Stimulated activated memory B cell treated with anti-CD40 and anti-IgM and Interleukin-4, amounts not matched to agents 10 μg/mL and 1 μg/mL and 100 μg/mL, for 72 hours (primary cell): ENCODE data around the gene THRB.

ENCODE experiments used
- ATAC-seq: fragments of 150-1000 bp; cut with Tn5 transposase; 2 replicates; pipeline ENCODE4 v1.10.0; 2021
- H3K27ac Mint-ChIP-seq: one replicate; pipeline ENCODE4 v1.8.0; 2022; ENCODE audit warnings: mild to moderate bottlenecking, mixed read lengths
- H3K27me3 Mint-ChIP-seq: one replicate; pipeline ENCODE4 v1.8.0; 2022; ENCODE audit warnings: mixed read lengths
- H3K36me3 Mint-ChIP-seq: one replicate; pipeline ENCODE4 v1.8.0; 2022; ENCODE audit warnings: mixed read lengths
- H3K4me1 Mint-ChIP-seq: one replicate; pipeline ENCODE4 v1.8.0; 2022; ENCODE audit warnings: mixed read lengths
- H3K4me3 Mint-ChIP-seq: one replicate; pipeline ENCODE4 v1.8.0; 2022; ENCODE audit warnings: mild to moderate bottlenecking, moderate library complexity, mixed read lengths
- H3K9me3 Mint-ChIP-seq: one replicate; pipeline ENCODE4 v1.8.0; 2022; ENCODE audit warnings: mixed read lengths

Gene THRB

GRCh38 chr3:24155276-24155675 lies 339.4 kb downstream of the THRB start:
- ATAC-seq, result no peak
- H3K4me3 Mint-ChIP-seq, result no peak overlapping the region
- no peaks in the 10 kb centered on the region for H3K36me3 Mint-ChIP-seq
- peaks cover 8% of the 10 kb centered on the region for H3K27me3 Mint-ChIP-seq
- H3K27ac Mint-ChIP-seq, result no peak overlapping the region
- peaks cover 8% of the 10 kb centered on the region for H3K4me1 Mint-ChIP-seq
- no peaks in the 10 kb centered on the region for H3K9me3 Mint-ChIP-seq

- ATAC-seq, result no peak
- no peak overlapping the region for H3K27ac Mint-ChIP-seq
- H3K36me3 Mint-ChIP-seq, result no peaks in the 10 kb centered on the region
- peaks cover 3% of the 10 kb centered on the region for H3K27me3 Mint-ChIP-seq
- H3K4me3 Mint-ChIP-seq, result no peak overlapping the region
- H3K9me3 Mint-ChIP-seq, result no peaks in the 10 kb centered on the region
- peaks cover 8% of the 10 kb centered on the region for H3K4me1 Mint-ChIP-seq
These were observed 339.9 kb downstream of the THRB start for GRCh38 chr3:24154781-24155180.

- Mint-ChIP-seq H3K27me3 (no peaks in the 10 kb centered on the region), H3K4me1 (peaks cover 8% of the 10 kb centered on the region), H3K36me3 (no peaks in the 10 kb centered on the region), H3K27ac (no peak overlapping the region), H3K9me3 (no peaks in the 10 kb centered on the region), H3K4me3 (no peak overlapping the region)
- ATAC-seq, result no peak
These were observed 340.5 kb downstream of the THRB start for GRCh38 chr3:24154013-24154695.

- no peak overlapping the region for H3K27ac Mint-ChIP-seq
- peaks cover 8% of the 10 kb centered on the region for H3K4me1 Mint-ChIP-seq
- H3K36me3 Mint-ChIP-seq, result no peaks in the 10 kb centered on the region
- no peaks in the 10 kb centered on the region for H3K9me3 Mint-ChIP-seq
- no peak overlapping the region for H3K4me3 Mint-ChIP-seq
- H3K27me3 Mint-ChIP-seq, result no peaks in the 10 kb centered on the region
- no peak for ATAC-seq
These were observed 343.1 kb downstream of the THRB start for GRCh38 chr3:24151594-24151993.

GRCh38 chr3:24149032-24149431 lies 345.6 kb downstream of the THRB start:
- H3K36me3 Mint-ChIP-seq, result no peaks in the 10 kb centered on the region
- no peaks in the 10 kb centered on the region for H3K27me3 Mint-ChIP-seq
- no peak overlapping the region for H3K4me3 Mint-ChIP-seq
- no peak for ATAC-seq
- no peaks in the 10 kb centered on the region for H3K9me3 Mint-ChIP-seq
- peaks cover under 1% of the 10 kb centered on the region for H3K4me1 Mint-ChIP-seq
- H3K27ac Mint-ChIP-seq, result no peak overlapping the region

- no peaks in the 10 kb centered on the region for H3K36me3 Mint-ChIP-seq
- H3K9me3 Mint-ChIP-seq, result no peaks in the 10 kb centered on the region
- no peaks in the 10 kb centered on the region for H3K4me1 Mint-ChIP-seq
- no peaks in the 10 kb centered on the region for H3K27me3 Mint-ChIP-seq
- no peak for ATAC-seq
- no peak overlapping the region for H3K4me3 Mint-ChIP-seq
- H3K27ac Mint-ChIP-seq, result no peak overlapping the region
These were observed 348.4 kb downstream of the THRB start for GRCh38 chr3:24145981-24146822.

- H3K27ac Mint-ChIP-seq, result no peak overlapping the region
- ATAC-seq, result no peak
- no peaks in the 10 kb centered on the region for H3K36me3 Mint-ChIP-seq
- H3K9me3 Mint-ChIP-seq, result no peaks in the 10 kb centered on the region
- H3K4me3 Mint-ChIP-seq, result no peak overlapping the region
- no peaks in the 10 kb centered on the region for H3K27me3 Mint-ChIP-seq
- no peaks in the 10 kb centered on the region for H3K4me1 Mint-ChIP-seq
These were observed 349.2 kb downstream of the THRB start for GRCh38 chr3:24145481-24145880.

GRCh38 chr3:24142127-24142526 lies 352.5 kb downstream of the THRB start:
- no peak overlapping the region for H3K4me3 Mint-ChIP-seq
- no peaks in the 10 kb centered on the region for H3K4me1 Mint-ChIP-seq
- H3K27ac Mint-ChIP-seq, result no peak overlapping the region
- H3K9me3 Mint-ChIP-seq, result no peaks in the 10 kb centered on the region
- no peaks in the 10 kb centered on the region for H3K27me3 Mint-ChIP-seq
- no peaks in the 10 kb centered on the region for H3K36me3 Mint-ChIP-seq
- no peak for ATAC-seq

GRCh38 chr3:24141548-24141947 lies 353.1 kb downstream of the THRB start:
- Mint-ChIP-seq H3K27ac (no peak overlapping the region), H3K27me3 (no peaks in the 10 kb centered on the region), H3K4me3 (no peak overlapping the region), H3K9me3 (no peaks in the 10 kb centered on the region), H3K36me3 (no peaks in the 10 kb centered on the region), H3K4me1 (no peaks in the 10 kb centered on the region)
- ATAC-seq, result no peak

- Mint-ChIP-seq H3K27ac (no peak overlapping the region), H3K27me3 (no peaks in the 10 kb centered on the region), H3K4me3 (no peak overlapping the region), H3K36me3 (no peaks in the 10 kb centered on the region), H3K4me1 (no peaks in the 10 kb centered on the region), H3K9me3 (no peaks in the 10 kb centered on the region)
- ATAC-seq, result no peak
These were observed 354.9 kb downstream of the THRB start for GRCh38 chr3:24139463-24140412.

- Mint-ChIP-seq H3K4me3 (no peak overlapping the region), H3K27ac (no peak overlapping the region), H3K27me3 (no peaks in the 10 kb centered on the region), H3K9me3 (no peaks in the 10 kb centered on the region), H3K4me1 (no peaks in the 10 kb centered on the region), H3K36me3 (no peaks in the 10 kb centered on the region)
- ATAC-seq, result no peak
These were observed 355.8 kb downstream of the THRB start for GRCh38 chr3:24138876-24139256.

GRCh38 chr3:24137958-24138875 lies 356.4 kb downstream of the THRB start:
- Mint-ChIP-seq H3K4me3 (no peak overlapping the region), H3K27me3 (no peaks in the 10 kb centered on the region), H3K4me1 (no peaks in the 10 kb centered on the region), H3K9me3 (no peaks in the 10 kb centered on the region), H3K36me3 (no peaks in the 10 kb centered on the region), H3K27ac (no peak overlapping the region)
- ATAC-seq, result no peak

- H3K4me1 Mint-ChIP-seq, result no peaks in the 10 kb centered on the region
- H3K27ac Mint-ChIP-seq, result no peak overlapping the region
- no peaks in the 10 kb centered on the region for H3K36me3 Mint-ChIP-seq
- ATAC-seq, result no peak
- no peaks in the 10 kb centered on the region for H3K9me3 Mint-ChIP-seq
- no peak overlapping the region for H3K4me3 Mint-ChIP-seq
- no peaks in the 10 kb centered on the region for H3K27me3 Mint-ChIP-seq
These were observed 357.3 kb downstream of the THRB start for GRCh38 chr3:24137334-24137733.

- H3K36me3 Mint-ChIP-seq, result no peaks in the 10 kb centered on the region
- H3K4me3 Mint-ChIP-seq, result no peak overlapping the region
- ATAC-seq, result no peak
- H3K9me3 Mint-ChIP-seq, result no peaks in the 10 kb centered on the region
- no peak overlapping the region for H3K27ac Mint-ChIP-seq
- H3K27me3 Mint-ChIP-seq, result no peaks in the 10 kb centered on the region
- no peaks in the 10 kb centered on the region for H3K4me1 Mint-ChIP-seq
These were observed 357.9 kb downstream of the THRB start for GRCh38 chr3:24136624-24137310.
